GM12801 (cell line): ENCODE results near the gene DLG5.

Source experiments
- TF ChIP-seq, protein P1 (sequence below): IDR thresholded peaks from one replicate; pipeline ENCODE4 v1.5.1; 2011; ENCODE audit warnings: control low read depth; ENCODE audit not compliant: insufficient read length; ENCODE audit errors: extremely low read depth

The DLG5 gene

DNA sequence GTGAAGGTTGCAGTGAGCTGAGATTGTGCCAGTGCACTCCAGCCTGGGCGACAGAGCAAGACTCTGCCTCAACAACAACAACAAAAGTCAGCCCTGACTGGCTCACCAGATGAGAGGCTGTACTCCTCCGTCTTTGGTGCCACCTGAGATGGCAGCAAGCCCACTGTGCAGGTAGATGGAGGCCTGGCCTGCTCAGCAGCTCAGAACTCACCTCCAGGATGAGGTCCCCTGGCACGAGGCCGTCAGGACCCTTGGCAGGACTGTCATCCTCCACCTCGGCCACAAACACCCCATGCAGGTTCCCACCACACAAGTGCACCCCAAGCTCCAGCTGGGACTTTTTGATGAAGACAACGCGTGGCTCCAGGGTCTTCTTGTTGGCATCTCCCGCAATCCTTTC lies 117.2 kb downstream of the DLG5 start:
- TF ChIP-seq, protein P1, sequence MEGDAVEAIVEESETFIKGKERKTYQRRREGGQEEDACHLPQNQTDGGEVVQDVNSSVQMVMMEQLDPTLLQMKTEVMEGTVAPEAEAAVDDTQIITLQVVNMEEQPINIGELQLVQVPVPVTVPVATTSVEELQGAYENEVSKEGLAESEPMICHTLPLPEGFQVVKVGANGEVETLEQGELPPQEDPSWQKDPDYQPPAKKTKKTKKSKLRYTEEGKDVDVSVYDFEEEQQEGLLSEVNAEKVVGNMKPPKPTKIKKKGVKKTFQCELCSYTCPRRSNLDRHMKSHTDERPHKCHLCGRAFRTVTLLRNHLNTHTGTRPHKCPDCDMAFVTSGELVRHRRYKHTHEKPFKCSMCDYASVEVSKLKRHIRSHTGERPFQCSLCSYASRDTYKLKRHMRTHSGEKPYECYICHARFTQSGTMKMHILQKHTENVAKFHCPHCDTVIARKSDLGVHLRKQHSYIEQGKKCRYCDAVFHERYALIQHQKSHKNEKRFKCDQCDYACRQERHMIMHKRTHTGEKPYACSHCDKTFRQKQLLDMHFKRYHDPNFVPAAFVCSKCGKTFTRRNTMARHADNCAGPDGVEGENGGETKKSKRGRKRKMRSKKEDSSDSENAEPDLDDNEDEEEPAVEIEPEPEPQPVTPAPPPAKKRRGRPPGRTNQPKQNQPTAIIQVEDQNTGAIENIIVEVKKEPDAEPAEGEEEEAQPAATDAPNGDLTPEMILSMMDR: no peak

DNA sequence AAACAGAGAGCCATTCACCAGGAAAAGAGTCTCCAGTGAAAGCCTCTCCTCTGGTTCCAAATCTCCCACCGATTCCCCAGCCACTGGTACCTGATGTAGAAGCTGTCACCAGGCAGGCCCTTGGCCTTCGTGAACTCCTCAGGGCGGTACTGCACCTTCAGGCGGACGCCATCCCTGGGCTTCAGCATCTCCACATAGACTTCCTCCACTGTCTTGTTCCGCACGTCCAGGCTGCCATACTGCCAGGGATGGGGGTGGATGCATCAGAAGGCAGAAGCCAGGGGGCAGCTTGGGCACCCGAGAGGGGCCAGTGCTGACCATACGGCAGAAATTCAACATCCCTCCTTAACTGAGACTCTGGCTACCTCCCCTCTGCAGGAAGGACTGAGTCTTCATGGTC lies 118.8 kb downstream of the DLG5 start:
- TF ChIP-seq, protein P1: no peak

DNA sequence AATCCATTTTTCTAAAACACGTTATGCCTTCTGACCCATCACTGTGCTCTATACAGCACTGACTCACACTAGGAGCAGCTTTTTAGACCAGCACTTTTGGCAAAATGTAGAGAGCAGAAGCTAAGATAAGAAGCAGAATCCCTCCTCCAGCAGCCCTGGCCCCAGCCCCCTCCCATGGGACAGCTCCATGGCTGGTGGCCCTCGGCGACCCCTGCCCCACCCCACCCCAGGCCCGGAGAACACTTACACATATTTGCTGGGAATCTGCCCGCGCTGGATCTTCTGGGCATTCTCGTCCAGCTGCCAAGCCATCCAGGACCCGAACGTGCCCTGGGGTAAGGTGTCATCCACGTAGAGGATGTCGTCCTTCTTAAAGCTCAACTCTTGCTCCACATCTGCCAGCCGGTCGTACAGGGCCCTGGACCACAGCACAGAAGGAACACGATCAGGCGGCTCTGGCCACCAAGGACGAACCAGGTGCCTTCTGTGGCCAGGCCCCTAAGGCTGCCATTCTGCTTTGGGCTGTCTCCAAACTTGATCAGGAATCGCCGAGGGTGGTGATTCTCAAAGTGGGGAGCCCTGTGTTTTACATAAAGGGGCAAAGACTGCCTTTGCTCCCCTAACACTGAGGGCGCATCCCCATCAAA lies 119.9 kb downstream of the DLG5 start:
- TF ChIP-seq, protein P1: no peak

DNA sequence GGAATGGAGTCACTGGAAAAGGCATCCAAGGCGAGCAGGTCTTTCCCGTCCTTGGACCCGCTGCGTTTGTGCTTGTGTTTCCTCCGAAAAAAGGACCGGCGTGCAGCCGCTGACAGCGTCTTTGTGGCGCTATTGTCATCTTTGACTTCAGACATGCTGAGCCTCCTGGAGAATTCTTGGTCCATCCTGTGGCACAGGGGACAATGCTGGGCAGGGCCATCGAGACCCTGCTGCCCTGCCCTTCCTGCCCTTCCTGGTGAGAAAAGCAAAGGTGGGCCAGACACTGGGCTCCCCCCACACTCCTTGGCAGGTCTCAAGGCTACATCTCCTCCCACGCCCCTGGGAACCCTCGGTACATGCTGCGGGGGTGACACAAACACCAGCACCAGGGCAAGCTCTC lies 120.9 kb downstream of the DLG5 start:
- TF ChIP-seq, protein P1: no peak

DNA sequence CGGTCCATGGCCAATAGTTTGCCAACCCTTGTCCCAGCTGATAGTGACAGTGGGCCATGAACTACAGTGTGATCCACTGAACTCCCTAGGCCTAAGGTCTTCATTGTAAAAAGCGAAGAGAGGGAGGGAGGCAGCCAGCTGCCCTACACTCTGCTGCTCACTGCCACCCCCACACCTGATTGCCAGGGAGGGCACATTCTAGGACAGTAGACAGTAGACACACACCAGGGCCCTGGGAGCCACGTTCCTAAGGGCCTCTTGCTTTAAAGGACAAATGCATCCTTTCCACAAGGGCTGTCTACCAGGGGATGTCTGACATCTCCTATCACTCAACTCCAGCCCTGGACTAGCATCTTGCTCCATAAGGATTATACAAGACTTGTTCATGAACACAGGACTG lies 122.2 kb downstream of the DLG5 start:
- TF ChIP-seq, protein P1: no peak

DNA sequence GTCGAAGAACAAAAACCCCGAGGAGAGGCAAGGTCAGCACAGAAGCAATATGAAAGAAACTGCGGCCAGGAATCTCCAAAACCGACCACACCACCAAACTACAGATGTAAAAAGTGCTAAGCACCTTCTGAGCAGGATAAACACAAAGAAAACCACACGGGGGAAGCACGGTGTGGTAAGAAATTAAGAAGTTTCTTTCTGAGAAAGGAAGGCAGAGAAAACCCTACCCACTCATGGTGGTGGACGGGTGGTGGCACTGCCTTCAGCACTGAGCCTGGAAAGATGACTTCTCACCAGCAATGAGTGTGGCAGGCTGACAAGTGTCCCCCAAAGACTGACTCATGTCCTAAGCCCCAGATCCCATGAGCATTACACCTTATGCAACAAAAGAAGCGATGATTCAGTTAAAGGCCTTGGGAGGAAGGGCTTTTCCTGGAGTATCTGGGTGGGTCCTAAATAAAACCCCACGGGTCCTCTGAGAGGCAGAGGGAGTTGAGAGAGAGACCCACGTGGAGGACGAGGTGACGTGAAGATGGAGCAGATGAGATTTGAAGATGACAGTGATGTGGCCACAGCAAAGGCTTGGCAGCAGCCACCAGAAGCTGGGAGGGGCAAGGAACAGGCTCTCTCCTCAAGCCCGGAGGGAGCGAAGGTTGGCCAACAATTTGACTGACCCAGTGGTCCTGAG lies 124.9 kb downstream of the DLG5 start:
- TF ChIP-seq, protein P1: no peak

DNA sequence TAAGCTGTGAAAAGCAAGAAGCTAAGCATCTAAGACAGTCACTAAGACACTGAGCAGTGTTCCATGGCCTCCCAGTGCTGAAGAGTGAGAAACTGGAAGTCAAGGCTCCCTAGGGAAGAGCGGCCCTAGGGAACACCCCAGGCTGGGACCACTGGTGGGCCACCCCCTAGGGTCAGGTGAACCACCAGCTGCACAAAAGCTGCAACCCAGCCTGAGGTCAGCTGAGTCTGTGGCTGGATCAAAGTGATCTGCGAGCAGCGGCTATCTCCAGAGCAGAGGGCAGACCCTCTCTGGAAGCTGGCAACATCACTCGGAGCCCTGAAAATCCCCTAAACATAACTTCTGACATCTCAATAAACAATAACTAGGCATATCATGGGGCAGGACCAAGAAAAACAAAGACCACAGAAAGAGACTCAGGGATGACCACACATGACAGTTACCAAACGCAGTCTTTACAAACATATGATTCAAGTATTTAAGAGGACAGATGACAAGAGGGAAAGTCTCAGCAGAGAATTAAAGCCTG lies 125.8 kb downstream of the DLG5 start:
- TF ChIP-seq, protein P1: no peak
